MCF 10A (cell line): ENCODE results near the gene PKP2. TPM values are rescaled to one million over a fixed set of nuclear protein-coding genes. Genes with fewer than 3 reads are reported as not detected.
A peak's percentile ranks its signal among the peaks of the same experiment; 100 is the strongest.

Source experiments
- BruUV-seq: library from RNA; stranded (reverse); fragments of 400-500 nt; replicated peaks from 2 replicates; lab custom pipeline; 2021; lab: Mats Ljungman, UMichigan
- CTCF ChIA-PET: fragments of 300-600 bp; sonication (Branson Sonifier 250); formaldehyde crosslinking; extraction: SDS; loops from one replicate; lab custom pipeline; 2021; ENCODE audit warnings: antibody characterized with exemption, inconsistent platforms; lab: Yijun Ruan, JAX
- POLR2A ChIA-PET: fragments of 300-600, 350-650 bp; sonication (Branson Sonifier 250); formaldehyde crosslinking; extraction: SDS; loops from one replicate; lab custom pipeline; 2020; ENCODE audit warnings: antibody characterized with exemption, inconsistent platforms; lab: Yijun Ruan, JAX
- DNase-seq: peaks from one replicate; pipeline ENCODE4 v3.0.0-alpha.2; 2018; ENCODE audit not compliant: unreplicated experiment
- H3K27ac Mint-ChIP-seq: one replicate; pipeline ENCODE4 v1.8.0; 2022; ENCODE audit warnings: mild to moderate bottlenecking, low read depth, mixed read lengths; ENCODE audit not compliant: unreplicated experiment
- H3K27me3 Mint-ChIP-seq: one replicate; pipeline ENCODE4 v1.8.0; 2022; ENCODE audit warnings: mixed read lengths; ENCODE audit not compliant: insufficient read depth, unreplicated experiment
- H3K36me3 Mint-ChIP-seq: one replicate; pipeline ENCODE4 v1.8.0; 2022; ENCODE audit warnings: mild to moderate bottlenecking, moderate library complexity, mixed read lengths; ENCODE audit not compliant: insufficient read depth, unreplicated experiment
- H3K4me1 Mint-ChIP-seq: one replicate; pipeline ENCODE4 v1.8.0; 2022; ENCODE audit warnings: mixed read lengths; ENCODE audit not compliant: insufficient read depth, unreplicated experiment
- H3K4me3 Mint-ChIP-seq: one replicate; pipeline ENCODE4 v1.8.0; 2022; ENCODE audit warnings: mild to moderate bottlenecking, moderate library complexity, mixed read lengths; ENCODE audit not compliant: unreplicated experiment
- H3K9me3 Mint-ChIP-seq: one replicate; pipeline ENCODE4 v1.8.0; 2022; ENCODE audit warnings: mixed read lengths; ENCODE audit not compliant: unreplicated experiment
- CTCF ChIP-seq: fragments of 200-600 bp; IDR thresholded peaks from one replicate; pipeline ENCODE4 v1.8.0; 2022; ENCODE audit warnings: antibody characterized with exemption, mild to moderate bottlenecking; ENCODE audit not compliant: unreplicated experiment
- intact Hi-C: fragments of 100-400 bp; cut with micrococcal nuclease; formaldehyde crosslinking; loops from 2 replicates; pipeline ENCODE4 v1.14.1; 2022
- total RNA-seq: library from RNA; stranded (reverse); gene quantifications from 2 replicates; pipeline ENCODE4 v1.2.3, GENCODE V29; 2022

Gene PKP2
- total RNA-seq, 1 experiment from 2014 or later: 88.0 TPM

GRCh38 chr12:32755654-32756475 lies 140.7 kb downstream of the PKP2 start, which contains the start of gene YARS2:
Gene YARS2, minus strand, starts transcription at chr12:32755897. Its CDS starts 23 bp downstream, at chr12:32755874.
- Mint-ChIP-seq H3K4me1 (peaks cover 13% of the 10 kb centered on the region), H3K36me3 (peaks cover 27% of the 10 kb centered on the region), H3K27me3 (no peaks in the 10 kb centered on the region), H3K27ac (peak within 1 kb of the TSS; percentile 90), H3K9me3 (no peaks in the 10 kb centered on the region), H3K4me3 (peak within 1 kb of the TSS; percentile 86)
- ChIA-PET CTCF (interaction anchor here (0.6 to 5.7 kb wide), 62 partner anchors 8 to 1465 kb away, joined by 3 to 60 read pairs (median 4); partner anchors contain the start of genes ALG10 and PKP2), POLR2A (interaction anchor here (0.6 to 3.5 kb wide), 31 partner anchors 11 to 1266 kb away, joined by 3 to 54 read pairs (median 5); partner anchors contain the start of genes ALG10, DNM1L and PKP2)
- intact Hi-C loops: loop anchor here (1.0 to 10.0 kb wide), 8 partner anchors 139 to 1266 kb away; partner anchors contain the start of genes ALG10 and ETFBKMT
- DNase-seq: peak; percentile 97
- TF ChIP-seq CTCF: peak; percentile 80
- no TSS peak for BruUV-seq

- POLR2A ChIA-PET: interaction anchor here (0.6 to 3.5 kb wide), 32 partner anchors 10 to 1267 kb away, joined by 3 to 54 read pairs (median 4); partner anchors contain the start of genes ALG10, DNM1L and PKP2
- TSS peak; percentile 83 for BruUV-seq
- DNase-seq: peak; percentile 85
- Mint-ChIP-seq H3K27ac (peak overlapping the region; percentile 90), H3K36me3 (peaks cover 34% of the 10 kb centered on the region), H3K4me1 (peaks cover 13% of the 10 kb centered on the region), H3K27me3 (no peaks in the 10 kb centered on the region), H3K9me3 (no peaks in the 10 kb centered on the region), H3K4me3 (peak overlapping the region; percentile 86)
- intact Hi-C loops: loop anchor here (1.0 to 10.0 kb wide), 5 partner anchors 140 to 1100 kb away; partner anchors contain the start of gene ETFBKMT
- CTCF ChIA-PET: interaction anchor here (0.6 to 5.7 kb wide), 56 partner anchors 9 to 1367 kb away, joined by 3 to 60 read pairs (median 4); partner anchors contain the start of genes ALG10 and PKP2
- peak; percentile 88 for TF ChIP-seq CTCF
Measured at GRCh38 chr12:32755051-32755653, 141.4 kb downstream of the PKP2 start.

- no TSS peak for BruUV-seq
- Mint-ChIP-seq H3K4me1 (peaks cover 13% of the 10 kb centered on the region), H3K27ac (peak overlapping the region; percentile 90), H3K4me3 (peak overlapping the region; percentile 86), H3K9me3 (no peaks in the 10 kb centered on the region), H3K36me3 (peaks cover 44% of the 10 kb centered on the region), H3K27me3 (no peaks in the 10 kb centered on the region)
- ChIA-PET CTCF (interaction anchor here (0.5 to 5.7 kb wide), 21 partner anchors 9 to 1282 kb away, joined by 3 to 60 read pairs (median 7); partner anchors contain the start of genes ALG10 and PKP2), POLR2A (interaction anchor here (1.1 to 3.5 kb wide), 12 partner anchors 9 to 1268 kb away, joined by 3 to 54 read pairs (median 8); partner anchors contain the start of genes ALG10, DNM1L and PKP2)
- TF ChIP-seq CTCF: no peak
- peak; percentile 25 for DNase-seq
- intact Hi-C loops: loop anchor here (2.0 to 10.0 kb wide), 3 partner anchors 141 to 1099 kb away; partner anchors contain the start of gene ETFBKMT
Measured at GRCh38 chr12:32754111-32754510, 142.5 kb downstream of the PKP2 start.
